AG04449 (cell line): ENCODE data around the gene KCNQ5.

Experiments used
- CTCF ChIA-PET: fragments of 350-600 bp; formaldehyde crosslinking; extraction: SDS; loops from one replicate; lab custom pipeline; 2021; ENCODE audit warnings: antibody characterized with exemption; lab: Yijun Ruan, JAX
- POLR2A ChIA-PET: fragments of 400-600, 350-600 bp; formaldehyde crosslinking; extraction: SDS; loops from one replicate; lab custom pipeline; 2020; ENCODE audit warnings: antibody characterized with exemption, inconsistent platforms; lab: Yijun Ruan, JAX
- DNase-seq: peaks from one replicate; pipeline ENCODE4 v3.0.0-alpha.2; 2010; ENCODE audit warnings: low read depth, low spot score
- H3K4me3 ChIP-seq: 2 replicates; pipeline ENCODE4 v1.5.1; 2011; ENCODE audit warnings: low read depth, mild to moderate bottlenecking, control low read depth, low read length
- TF ChIP-seq, protein P1 (sequence below): IDR thresholded peaks from one replicate; pipeline ENCODE4 v1.5.1; 2011; ENCODE audit warnings: mild to moderate bottlenecking, moderate library complexity, low read length, control low read depth, inconsistent platforms; ENCODE audit not compliant: insufficient read depth; ENCODE audit errors: missing control alignments

Gene KCNQ5

DNA sequence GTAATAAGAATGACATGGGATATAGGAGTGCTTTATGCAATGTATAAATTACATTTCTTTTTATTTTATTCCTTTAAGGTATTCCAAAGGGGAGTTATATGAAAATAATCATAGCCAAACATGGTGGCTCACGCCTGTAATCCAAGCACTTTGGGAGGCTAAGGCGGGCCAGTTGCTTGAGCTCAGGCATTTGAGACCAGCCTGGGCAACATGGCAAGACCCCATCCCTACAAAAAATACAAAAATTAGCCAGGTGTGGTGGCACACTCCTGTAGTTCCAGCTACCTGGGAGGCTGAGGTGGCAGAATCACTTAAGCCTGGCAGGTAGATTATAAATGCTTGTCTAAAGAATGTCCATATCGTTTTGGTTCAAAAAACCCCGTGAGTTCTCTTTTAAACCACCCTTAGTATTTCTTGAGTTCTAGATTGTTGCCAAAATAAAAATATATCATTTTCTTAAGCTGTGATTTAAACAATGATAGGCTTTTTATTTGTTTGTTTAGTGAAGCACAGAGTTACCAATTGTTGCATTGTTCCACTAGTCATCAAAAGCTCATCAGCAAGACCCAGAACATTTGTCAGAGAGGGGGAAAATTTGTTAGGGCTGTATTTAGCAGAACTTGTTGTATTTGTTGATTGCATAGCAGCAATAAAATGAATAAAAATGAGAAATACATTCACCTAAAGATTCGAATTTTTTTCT is 457.2 kb downstream of the KCNQ5 start:
- CTCF ChIA-PET = interaction anchor here (0.9 to 2.3 kb wide), 2 partner anchors 463 to 667 kb away, joined by 3 to 6 read pairs; no protein-coding TSS in a partner anchor
- H3K4me3 ChIP-seq = no peak overlapping the region
- POLR2A ChIA-PET = interaction anchor here (0.6 kb wide), 1 partner anchor 1017 kb away, joined by 3 read pairs; no protein-coding TSS in a partner anchor
- DNase-seq = no peak
- TF ChIP-seq, protein P1, sequence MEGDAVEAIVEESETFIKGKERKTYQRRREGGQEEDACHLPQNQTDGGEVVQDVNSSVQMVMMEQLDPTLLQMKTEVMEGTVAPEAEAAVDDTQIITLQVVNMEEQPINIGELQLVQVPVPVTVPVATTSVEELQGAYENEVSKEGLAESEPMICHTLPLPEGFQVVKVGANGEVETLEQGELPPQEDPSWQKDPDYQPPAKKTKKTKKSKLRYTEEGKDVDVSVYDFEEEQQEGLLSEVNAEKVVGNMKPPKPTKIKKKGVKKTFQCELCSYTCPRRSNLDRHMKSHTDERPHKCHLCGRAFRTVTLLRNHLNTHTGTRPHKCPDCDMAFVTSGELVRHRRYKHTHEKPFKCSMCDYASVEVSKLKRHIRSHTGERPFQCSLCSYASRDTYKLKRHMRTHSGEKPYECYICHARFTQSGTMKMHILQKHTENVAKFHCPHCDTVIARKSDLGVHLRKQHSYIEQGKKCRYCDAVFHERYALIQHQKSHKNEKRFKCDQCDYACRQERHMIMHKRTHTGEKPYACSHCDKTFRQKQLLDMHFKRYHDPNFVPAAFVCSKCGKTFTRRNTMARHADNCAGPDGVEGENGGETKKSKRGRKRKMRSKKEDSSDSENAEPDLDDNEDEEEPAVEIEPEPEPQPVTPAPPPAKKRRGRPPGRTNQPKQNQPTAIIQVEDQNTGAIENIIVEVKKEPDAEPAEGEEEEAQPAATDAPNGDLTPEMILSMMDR = no peak

DNA sequence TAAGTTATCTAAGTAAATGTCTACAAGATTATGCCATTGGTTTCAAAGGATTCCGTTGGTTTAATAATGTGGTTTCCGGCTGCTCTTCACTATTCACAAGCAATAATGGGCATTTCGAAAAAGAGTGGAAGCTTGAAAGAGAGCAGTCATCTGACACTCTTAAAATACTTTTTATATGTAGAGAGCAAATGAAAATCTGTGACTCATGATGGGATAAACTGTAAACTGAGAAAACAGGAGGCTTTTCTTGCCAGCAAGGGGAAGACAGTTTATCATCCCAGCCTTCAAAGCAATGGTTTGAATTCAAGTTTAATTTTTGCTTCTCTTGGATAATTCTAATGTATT is 457.7 kb downstream of the KCNQ5 start:
- no peak overlapping the region for H3K4me3 ChIP-seq
- ChIA-PET CTCF (interaction anchor here (2.3 kb wide), 1 partner anchor 464 kb away, joined by 6 read pairs; no protein-coding TSS in a partner anchor), POLR2A (no interaction called here)
- peak; percentile 55 for DNase-seq
- TF ChIP-seq, protein P1 = no peak

DNA sequence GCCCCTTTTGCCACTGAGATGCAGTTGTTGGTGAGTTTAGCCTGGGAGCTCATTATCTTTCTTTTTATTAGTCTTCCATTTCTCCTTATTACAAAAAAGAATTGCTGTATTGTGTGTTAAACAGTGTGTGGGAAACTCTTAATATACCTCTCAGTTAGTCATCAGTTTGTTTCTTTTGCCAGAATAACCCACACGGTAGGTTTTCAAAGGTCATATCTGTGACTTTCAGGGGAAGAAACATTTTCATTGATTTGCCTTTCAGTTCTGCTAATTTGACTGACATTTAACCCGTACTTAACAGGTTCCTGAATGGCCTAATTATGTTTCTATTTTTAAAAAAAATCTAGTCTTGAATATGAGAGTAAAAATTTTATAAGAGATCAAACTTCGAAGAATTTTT is 458.1 kb downstream of the KCNQ5 start:
- no peak overlapping the region for H3K4me3 ChIP-seq
- CTCF ChIA-PET = interaction anchor here (2.3 kb wide), 1 partner anchor 464 kb away, joined by 6 read pairs; no protein-coding TSS in a partner anchor
- TF ChIP-seq, protein P1 = no peak
- no peak for DNase-seq
- POLR2A ChIA-PET = no interaction called here

DNA sequence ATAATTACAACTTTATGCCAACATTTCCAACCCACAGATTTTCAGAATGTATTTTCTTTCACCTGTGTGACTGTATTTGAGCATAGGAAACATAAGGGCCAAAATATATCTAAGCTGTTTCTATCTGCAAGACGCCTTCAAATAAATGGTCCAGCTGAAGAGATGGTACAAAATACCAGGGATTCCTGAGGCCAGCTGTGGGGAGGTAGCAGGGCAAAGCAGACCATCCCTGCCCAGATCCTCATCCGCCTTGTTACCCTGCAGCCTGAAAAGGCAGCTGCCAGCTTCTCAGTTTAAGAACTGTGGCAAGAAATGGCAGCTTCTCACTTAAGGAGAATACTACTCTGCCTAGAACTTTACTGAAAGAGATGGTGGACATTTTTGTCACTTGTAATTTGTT is 460.1 kb downstream of the KCNQ5 start:
- ChIA-PET POLR2A (no interaction called here), CTCF (interaction anchor here (1.4 to 1.8 kb wide), 2 partner anchors 9 to 48 kb away, joined by 3 to 5 read pairs; no protein-coding TSS in a partner anchor)
- TF ChIP-seq, protein P1 = no peak
- DNase-seq = no peak
- H3K4me3 ChIP-seq = no peak overlapping the region

DNA sequence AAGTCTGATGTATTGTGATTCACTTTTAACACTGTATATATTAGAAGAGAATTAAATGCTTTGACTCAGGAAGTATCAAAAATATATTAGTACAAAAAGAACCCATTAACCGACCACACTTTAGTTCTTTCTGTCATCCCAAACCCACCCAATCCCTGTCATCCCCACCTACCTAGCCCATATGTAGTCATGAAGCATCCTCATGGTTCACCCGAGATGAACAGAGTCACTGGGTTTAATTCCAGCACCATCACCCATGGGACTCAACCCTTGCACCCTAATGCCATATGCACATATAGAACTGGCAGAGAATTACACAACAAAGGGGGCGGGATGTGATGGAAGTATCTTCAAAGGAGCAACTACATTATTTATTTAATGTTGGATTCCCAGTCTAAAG is 462.0 kb downstream of the KCNQ5 start:
- TF ChIP-seq, protein P1 = no peak
- ChIA-PET CTCF (interaction anchor here (1.4 kb wide), 1 partner anchor 467 kb away, joined by 5 read pairs; no protein-coding TSS in a partner anchor), POLR2A (no interaction called here)
- no peak for DNase-seq
- H3K4me3 ChIP-seq = no peak overlapping the region

DNA sequence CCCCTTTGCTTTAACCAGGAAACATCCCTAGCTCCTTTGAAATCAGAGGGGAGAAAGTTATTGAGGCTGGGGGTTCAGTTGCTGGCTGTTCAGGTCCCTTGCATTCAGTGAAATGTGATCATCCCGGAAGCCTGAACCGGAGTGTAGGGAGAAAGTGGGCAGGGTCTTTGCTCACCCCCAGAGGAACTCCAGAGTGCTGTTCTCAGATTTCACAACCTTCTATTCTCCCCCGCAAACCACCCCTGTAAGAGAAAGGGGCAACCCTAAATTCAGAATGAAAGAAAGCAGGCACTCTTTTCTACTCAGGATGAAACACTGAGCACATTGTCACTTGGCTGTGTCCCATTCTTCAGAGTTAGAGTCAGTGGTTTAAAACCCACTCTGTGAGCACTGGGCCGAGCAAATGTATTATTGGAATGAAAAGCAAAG is 463.6 kb downstream of the KCNQ5 start:
- ChIA-PET POLR2A (no interaction called here), CTCF (no interaction called here)
- TF ChIP-seq, protein P1 = no peak
- no peak for DNase-seq
- H3K4me3 ChIP-seq = no peak overlapping the region
